ENCODE measurements around the gene DHX38.

DHX38 gene

GRCh38 chr16:72122916-72123315, 29.3 kb downstream of the DHX38 start:
- DNase-seq (ENCODE audit: low spot score) = no peak

- DNase-seq (ENCODE audit: low spot score) = no peak
Observed at GRCh38 chr16:72123426-72123825, 29.8 kb downstream of the DHX38 start.

GRCh38 chr16:72124148-72124547, 30.5 kb downstream of the DHX38 start:
- no peak for DNase-seq (ENCODE audit: low spot score)

- peak; percentile 45 for DNase-seq (ENCODE audit: low spot score)
Observed at GRCh38 chr16:72124761-72125634, 31.4 kb downstream of the DHX38 start.

GRCh38 chr16:72125635-72126428, 32.2 kb downstream of the DHX38 start:
- DNase-seq (ENCODE audit: low spot score) = no peak

- no peak for DNase-seq (ENCODE audit: low spot score)
Observed at GRCh38 chr16:72126429-72126765, 32.8 kb downstream of the DHX38 start.

- no peak for DNase-seq (ENCODE audit: low spot score)
Observed at GRCh38 chr16:72128701-72129100, 35.1 kb downstream of the DHX38 start.

- no peak for DNase-seq (ENCODE audit: low spot score)
Observed at GRCh38 chr16:72129976-72130656, 36.5 kb downstream of the DHX38 start.

GRCh38 chr16:72131036-72131435, 37.4 kb downstream of the DHX38 start:
- no peak for DNase-seq (ENCODE audit: low spot score)

- no peak for DNase-seq (ENCODE audit: low spot score)
Observed at GRCh38 chr16:72132726-72133125, 39.1 kb downstream of the DHX38 start.

GRCh38 chr16:72134507-72134906, 40.9 kb downstream of the DHX38 start:
- no peak for DNase-seq (ENCODE audit: low spot score)

- no peak for DNase-seq (ENCODE audit: low spot score)
Observed at GRCh38 chr16:72137380-72138063, 43.9 kb downstream of the DHX38 start.

- DNase-seq (ENCODE audit: low spot score) = no peak
Observed at GRCh38 chr16:72138064-72138572, 44.5 kb downstream of the DHX38 start.

- DNase-seq (ENCODE audit: low spot score) = no peak
Observed at GRCh38 chr16:72139908-72140307, 46.3 kb downstream of the DHX38 start.

GRCh38 chr16:72142476-72142875, 48.8 kb downstream of the DHX38 start:
- no peak for DNase-seq (ENCODE audit: low spot score)

- no peak for DNase-seq (ENCODE audit: low spot score)
Observed at GRCh38 chr16:72149676-72150464, 56.2 kb downstream of the DHX38 start.

GRCh38 chr16:72159386-72159785, 65.7 kb downstream of the DHX38 start:
- no peak for DNase-seq (ENCODE audit: low spot score)

- DNase-seq (ENCODE audit: low spot score) = no peak
Observed at GRCh38 chr16:72159801-72160200, 66.2 kb downstream of the DHX38 start.

GRCh38 chr16:72162105-72162692, 68.6 kb downstream of the DHX38 start:
- no peak for DNase-seq (ENCODE audit: low spot score)
